OCI-LY7 (cell line): ENCODE results near the gene RIMS1. TPM values are rescaled to one million over a fixed set of nuclear protein-coding genes. Genes with fewer than 3 reads are reported as not detected.

Experiments
- BruUV-seq: library from RNA; stranded (reverse); fragments of 400-500 nt; replicated peaks from 2 replicates; lab custom pipeline; 2021; lab: Mats Ljungman, UMichigan
- CTCF ChIA-PET: fragments of 300-600 bp; sonication (Branson Sonifier 250); formaldehyde crosslinking; loops from one replicate; lab custom pipeline; 2022; ENCODE audit warnings: antibody characterized with exemption; ENCODE audit not compliant: unreplicated experiment; lab: Charles Lee
- POLR2A ChIA-PET: fragments of 300-600 bp; sonication (Branson Sonifier 250); formaldehyde crosslinking; loops from one replicate; lab custom pipeline; 2022; ENCODE audit warnings: antibody characterized with exemption; lab: Charles Lee
- DNase-seq: peaks from one replicate; pipeline ENCODE4 v3.0.0-alpha.2; 2015; ENCODE audit warnings: low spot score
- H2AFZ ChIP-seq: fragments of 200-600 bp; sonication (generic), shearing (Covaris generic); 2 replicates; pipeline ENCODE4 v1.6.1; 2014; ENCODE audit warnings: mild to moderate bottlenecking, antibody characterized with exemption, low read length, moderate library complexity
- H3K27ac ChIP-seq: fragments of 200-600 bp; sonication (generic); 2 replicates; pipeline ENCODE4 v1.5.1; 2014; ENCODE audit warnings: mixed run types, low read depth, mild to moderate bottlenecking, moderate library complexity, low read length, inconsistent platforms; ENCODE audit not compliant: poor library complexity, severe bottlenecking
- H3K36me3 ChIP-seq: fragments of 200-600 bp; sonication (generic); 2 replicates; pipeline ENCODE4 v1.6.1; 2014; ENCODE audit warnings: mild to moderate bottlenecking, antibody characterized with exemption, low read length, moderate library complexity, mixed read lengths; ENCODE audit not compliant: insufficient read depth
- H3K4me1 ChIP-seq: fragments of 200-600 bp; sonication (generic); 2 replicates; pipeline ENCODE4 v1.5.1; 2014; ENCODE audit warnings: mild to moderate bottlenecking, low read length; ENCODE audit not compliant: insufficient read depth, poor library complexity, severe bottlenecking
- H3K4me2 ChIP-seq: fragments of 200-600 bp; sonication (generic); 2 replicates; pipeline ENCODE4 v1.6.1; 2014; ENCODE audit warnings: mild to moderate bottlenecking, low read length
- H3K4me3 ChIP-seq: fragments of 200-600 bp; sonication (generic); 2 replicates; pipeline ENCODE4 v1.5.1; 2014; ENCODE audit warnings: mild to moderate bottlenecking, low read depth, low read length; ENCODE audit not compliant: poor library complexity, severe bottlenecking
- H3K79me2 ChIP-seq: fragments of 200-600 bp; sonication (generic); 2 replicates; pipeline ENCODE4 v1.6.1; 2016; ENCODE audit warnings: low read depth, mild to moderate bottlenecking, low read length, moderate library complexity, mixed read lengths; ENCODE audit not compliant: insufficient read depth
- H3K9me2 ChIP-seq: fragments of 200-600 bp; sonication (generic); 2 replicates; pipeline ENCODE4 v1.6.1; 2016; ENCODE audit warnings: mild to moderate bottlenecking, low read length, mixed read lengths; ENCODE audit not compliant: insufficient read depth
- H3K9me3 ChIP-seq: fragments of 200-600 bp; sonication (generic); 2 replicates; pipeline ENCODE4 v1.6.1; 2014; ENCODE audit warnings: mild to moderate bottlenecking, mixed run types, low read length, mixed read lengths
- H4K20me1 ChIP-seq: fragments of 200-600 bp; sonication (generic); 2 replicates; pipeline ENCODE4 v1.6.1; 2014; ENCODE audit warnings: mild to moderate bottlenecking, antibody characterized with exemption, low read length, moderate library complexity, mixed read lengths; ENCODE audit not compliant: insufficient read depth
- CTCF ChIP-seq: fragments of 200-600 bp; sonication (generic); conservative IDR thresholded peaks from 2 replicates; pipeline ENCODE4 v1.5.1; 2014; ENCODE audit warnings: mild to moderate bottlenecking, antibody characterized with exemption, low read length, moderate library complexity, mixed read lengths
- EZH2phosphoT487 ChIP-seq: fragments of 200-600 bp; sonication (generic); IDR thresholded peaks from 2 replicates; pipeline ENCODE4 v1.6.1; 2018; ENCODE audit warnings: low read depth, borderline replicate concordance, mild to moderate bottlenecking, mixed run types, antibody characterized with exemption, low read length, moderate library complexity, mixed read lengths
- intact Hi-C: fragments of 100-400 bp; cut with micrococcal nuclease; formaldehyde crosslinking; loops from one replicate; pipeline ENCODE4 v1.10.0; 2022; ENCODE audit not compliant: unreplicated experiment
- total RNA-seq, 2 experiments: library from RNA; depleted of rRNA in 1 of 2; stranded (reverse); fragments of >200 nt in 1 of 2; shearing (Covaris generic) in 1 of 2; gene quantifications; 2 replicates each; pipeline ENCODE4 v1.2.3, GENCODE V29; 2014 to 2022

RIMS1 gene
- total RNA-seq, 2 experiments from 2014 or later: not detected

- H3K9me3 ChIP-seq: no peaks in the 10 kb centered on the region
- CTCF ChIA-PET: no interaction called here
- H3K9me2 ChIP-seq: no peaks in the 10 kb centered on the region
- POLR2A ChIA-PET: interaction anchor here (0.6 kb wide), 1 partner anchor 1035 kb away, joined by 3 read pairs; no protein-coding TSS in a partner anchor
- no peak overlapping the region for H3K4me2 ChIP-seq
- H3K36me3 ChIP-seq: no peaks in the 10 kb centered on the region
- no TSS peak for BruUV-seq
- no peaks in the 10 kb centered on the region for H3K4me1 ChIP-seq
- TF ChIP-seq EZH2phosphoT487 (no peak), CTCF (no peak)
- intact Hi-C loops: no loop called here
- DNase-seq: no peak
- H4K20me1 ChIP-seq: no peaks in the 10 kb centered on the region
- no peak overlapping the region for H2AFZ ChIP-seq
- H3K27ac ChIP-seq: no peak overlapping the region
- no peaks in the 10 kb centered on the region for H3K79me2 ChIP-seq
- H3K4me3 ChIP-seq: no peak overlapping the region
Observed at GRCh38 chr6:72078096-72078495, 191.7 kb downstream of the RIMS1 start.

GRCh38 chr6:72080260-72080941 lies 194.1 kb downstream of the RIMS1 start:
- Histone ChIP-seq H3K4me3 (no peak overlapping the region), H3K4me1 (no peaks in the 10 kb centered on the region), H3K27ac (no peak overlapping the region), H3K79me2 (no peaks in the 10 kb centered on the region), H3K9me2 (no peaks in the 10 kb centered on the region), H2AFZ (no peak overlapping the region), H4K20me1 (no peaks in the 10 kb centered on the region), H3K36me3 (no peaks in the 10 kb centered on the region), H3K9me3 (no peaks in the 10 kb centered on the region), H3K4me2 (no peak overlapping the region)
- TF ChIP-seq CTCF: no peak
- TF ChIP-seq EZH2phosphoT487: no peak
- DNase-seq: no peak
- no TSS peak for BruUV-seq
- CTCF ChIA-PET: no interaction called here
- intact Hi-C loops: no loop called here
- POLR2A ChIA-PET: interaction anchor here (0.7 kb wide), 1 partner anchor 87 kb away, joined by 4 read pairs; no protein-coding TSS in a partner anchor

GRCh38 chr6:72081871-72082270 lies 195.5 kb downstream of the RIMS1 start:
- H3K4me1 ChIP-seq: no peaks in the 10 kb centered on the region
- intact Hi-C loops: no loop called here
- CTCF ChIA-PET: no interaction called here
- no peaks in the 10 kb centered on the region for H3K36me3 ChIP-seq
- no peak overlapping the region for H3K4me2 ChIP-seq
- POLR2A ChIA-PET: interaction anchor here (0.5 to 0.7 kb wide), 3 partner anchors 9 to 709 kb away, joined by 3 read pairs; no protein-coding TSS in a partner anchor
- no peaks in the 10 kb centered on the region for H3K79me2 ChIP-seq
- H3K27ac ChIP-seq: no peak overlapping the region
- H3K4me3 ChIP-seq: no peak overlapping the region
- H3K9me3 ChIP-seq: no peaks in the 10 kb centered on the region
- H3K9me2 ChIP-seq: no peaks in the 10 kb centered on the region
- no peak for TF ChIP-seq CTCF
- TF ChIP-seq EZH2phosphoT487: no peak
- no peak overlapping the region for H2AFZ ChIP-seq
- BruUV-seq: no TSS peak
- no peak for DNase-seq
- no peaks in the 10 kb centered on the region for H4K20me1 ChIP-seq
